GM18507 (cell line): ENCODE measurements around the gene FNBP1.

ENCODE experiments used
- DNase-seq: peaks from one replicate; pipeline ENCODE4 v3.0.0; 2011; ENCODE audit warnings: low read depth; ENCODE audit not compliant: insufficient read length; ENCODE audit errors: extremely low spot score
- FAIRE-seq: peaks from 2 replicates; lab custom pipeline; 2011; peaks lifted over from hg19 to GRCh38; lab: Jason Lieb, UNC

The FNBP1 gene

DNA sequence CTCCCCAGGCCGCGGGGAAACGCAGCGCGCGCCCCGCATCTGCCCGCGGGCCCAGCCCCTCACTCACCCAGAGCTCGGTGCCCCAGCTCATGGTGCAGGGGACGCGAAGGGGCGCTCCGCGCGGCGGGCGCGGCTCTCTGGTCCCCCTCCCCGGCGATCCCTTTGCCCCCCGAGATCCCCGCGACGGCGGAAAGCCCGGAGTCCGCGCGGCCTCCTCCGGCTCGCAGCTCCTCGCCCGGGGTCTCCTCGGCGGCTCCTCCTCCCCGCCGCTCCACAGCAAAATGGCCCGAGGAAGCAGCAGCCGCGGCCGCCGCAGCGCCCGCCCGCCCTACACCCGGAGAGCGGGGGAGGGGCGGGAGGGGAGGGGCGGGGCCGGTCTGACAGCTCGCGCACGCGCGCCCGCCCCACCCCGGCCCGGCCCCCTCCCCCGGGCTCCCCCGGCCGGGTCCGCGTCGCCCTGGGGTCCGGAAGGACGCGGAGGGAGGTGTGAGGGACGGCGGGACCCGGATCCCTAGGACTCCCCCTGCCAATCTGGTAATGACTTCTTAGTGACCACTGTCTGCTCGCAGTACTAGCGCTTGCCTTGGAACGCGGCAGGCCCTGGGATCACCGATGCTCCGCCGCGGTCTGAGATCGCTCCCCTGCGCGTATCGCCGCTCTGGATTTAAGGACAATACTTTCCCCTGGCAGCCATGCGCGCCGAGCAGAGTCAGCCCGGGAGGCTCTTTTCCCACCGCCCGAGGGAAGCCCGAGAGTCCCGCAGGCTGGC, at the start of gene FNBP1:
Gene FNBP1, minus strand, starts transcription at position 305 of the 769 bp plus-strand sequence. Its CDS starts 214 bp downstream, at position 91.
- DNase-seq (peak; percentile 72), FAIRE-seq (no peak)

DNA sequence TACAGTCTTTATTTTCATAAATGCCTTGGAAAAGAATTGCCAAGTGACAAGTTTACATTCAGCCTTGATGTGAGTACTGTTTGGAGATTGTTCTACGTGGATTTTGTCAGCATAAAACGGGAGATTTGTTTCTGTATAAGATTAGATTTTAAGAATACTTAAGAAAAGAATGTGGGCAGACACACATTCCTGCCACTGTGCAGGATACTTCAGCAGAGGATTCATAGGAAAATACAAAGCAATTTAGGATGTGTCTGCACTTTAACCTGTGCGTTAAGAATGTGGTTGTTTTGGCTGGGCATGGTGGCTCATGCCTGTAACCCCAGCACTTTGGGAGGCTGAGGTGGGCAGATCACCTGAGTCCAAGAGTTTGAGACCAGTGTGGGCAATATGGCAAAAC, 47.9 kb upstream of the FNBP1 start:
- FAIRE-seq (no peak), DNase-seq (no peak)

DNA sequence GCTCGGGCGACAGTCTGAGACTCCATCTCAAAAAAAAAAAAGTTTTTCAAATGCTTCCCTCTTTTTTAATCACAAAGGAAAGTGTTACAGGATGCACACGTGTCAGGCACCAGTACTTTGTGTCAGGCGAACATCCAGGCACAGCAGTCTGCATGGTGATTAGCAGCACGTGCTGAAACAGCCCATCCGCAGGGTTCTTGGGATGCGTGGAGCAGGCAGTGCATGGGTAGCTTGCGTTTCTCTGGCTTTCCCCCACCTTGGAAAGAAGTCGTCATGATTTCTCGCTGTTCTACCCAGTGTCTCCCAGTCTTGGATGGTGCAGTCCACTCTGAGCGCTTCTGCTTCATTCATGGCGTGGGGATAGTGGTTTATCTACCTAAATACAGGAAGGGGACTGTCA, 46.2 kb upstream of the FNBP1 start:
- FAIRE-seq: no peak
- no peak for DNase-seq

DNA sequence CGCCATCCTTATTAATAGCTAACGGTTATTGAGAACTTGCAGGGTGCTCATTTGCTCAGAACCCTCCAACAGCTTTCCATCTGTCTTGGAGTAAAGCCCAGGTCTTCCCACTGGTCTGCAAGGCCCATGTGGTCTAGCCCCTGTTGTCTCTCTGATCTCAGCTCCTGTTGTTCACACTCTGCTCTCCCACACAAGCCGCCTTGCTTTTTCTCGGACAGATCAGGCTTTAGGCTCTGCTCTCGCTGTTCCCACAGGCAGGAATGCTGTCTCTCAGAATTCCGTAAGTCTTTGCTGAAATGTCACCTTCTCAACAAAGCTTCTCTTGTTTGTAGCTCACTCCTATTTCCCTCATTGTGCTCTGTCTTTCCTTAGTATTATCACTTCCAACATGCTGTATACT, 45.1 kb upstream of the FNBP1 start:
- DNase-seq (no peak), FAIRE-seq (no peak)

DNA sequence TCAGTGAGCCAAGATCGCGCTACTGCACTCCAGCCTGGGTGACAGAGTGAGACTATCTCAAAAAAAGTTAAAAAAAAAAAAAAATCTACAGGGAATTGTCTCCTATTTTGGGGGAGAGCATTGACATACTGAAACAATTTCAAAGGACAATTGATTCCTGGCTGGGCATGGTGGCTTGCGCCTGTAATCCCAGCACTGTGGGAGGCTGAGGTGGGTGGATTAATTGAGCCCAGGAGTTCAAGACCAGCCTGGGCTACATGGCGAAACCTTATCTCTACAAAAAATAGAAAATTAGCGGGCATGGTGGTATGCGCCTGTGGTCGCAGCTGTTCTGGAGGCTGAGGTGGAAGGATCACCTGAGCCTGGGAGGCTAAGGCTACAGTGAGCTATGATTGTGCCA, 41.3 kb upstream of the FNBP1 start:
- DNase-seq (no peak), FAIRE-seq (no peak)

DNA sequence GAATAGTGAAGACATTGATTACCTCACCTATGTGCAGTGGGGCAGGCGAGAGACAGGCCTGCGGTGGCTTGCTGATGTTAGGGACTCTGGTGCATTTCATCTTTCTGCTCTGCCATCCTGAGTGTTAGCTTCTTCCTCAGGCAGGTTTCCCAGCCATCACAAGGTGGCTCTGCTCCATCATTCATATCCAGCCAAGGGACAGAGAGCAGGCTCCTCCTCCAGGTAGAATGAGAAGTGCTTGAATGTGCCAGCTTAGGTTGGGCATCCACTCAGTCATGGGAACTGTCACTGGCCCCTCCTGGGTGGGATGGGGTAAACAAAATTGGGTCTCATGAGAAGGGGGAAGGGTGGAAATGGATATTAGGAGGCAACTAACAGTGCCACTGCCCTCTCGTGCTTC, 35.6 kb upstream of the FNBP1 start:
- no peak for FAIRE-seq
- no peak for DNase-seq

DNA sequence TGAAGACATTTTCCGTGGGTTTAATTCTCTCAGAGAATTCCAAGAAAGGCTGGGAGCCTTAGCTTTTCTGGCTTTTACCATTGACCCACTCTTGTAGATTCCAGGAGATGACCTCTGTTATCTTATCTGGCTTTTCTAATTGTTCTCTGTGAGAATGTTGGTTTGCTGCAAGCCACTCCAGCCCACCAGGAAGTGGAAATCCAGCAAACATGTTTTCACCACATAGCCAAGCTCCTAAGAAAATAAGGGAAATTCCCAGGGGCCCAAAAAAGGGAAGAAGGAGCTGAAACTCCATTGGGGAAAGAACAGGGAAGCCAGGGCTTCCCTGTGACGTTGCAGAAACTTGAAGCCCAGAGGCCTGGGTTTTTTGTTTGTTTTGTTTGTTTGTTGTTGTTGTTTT, 30.4 kb upstream of the FNBP1 start:
- no peak for FAIRE-seq

DNA sequence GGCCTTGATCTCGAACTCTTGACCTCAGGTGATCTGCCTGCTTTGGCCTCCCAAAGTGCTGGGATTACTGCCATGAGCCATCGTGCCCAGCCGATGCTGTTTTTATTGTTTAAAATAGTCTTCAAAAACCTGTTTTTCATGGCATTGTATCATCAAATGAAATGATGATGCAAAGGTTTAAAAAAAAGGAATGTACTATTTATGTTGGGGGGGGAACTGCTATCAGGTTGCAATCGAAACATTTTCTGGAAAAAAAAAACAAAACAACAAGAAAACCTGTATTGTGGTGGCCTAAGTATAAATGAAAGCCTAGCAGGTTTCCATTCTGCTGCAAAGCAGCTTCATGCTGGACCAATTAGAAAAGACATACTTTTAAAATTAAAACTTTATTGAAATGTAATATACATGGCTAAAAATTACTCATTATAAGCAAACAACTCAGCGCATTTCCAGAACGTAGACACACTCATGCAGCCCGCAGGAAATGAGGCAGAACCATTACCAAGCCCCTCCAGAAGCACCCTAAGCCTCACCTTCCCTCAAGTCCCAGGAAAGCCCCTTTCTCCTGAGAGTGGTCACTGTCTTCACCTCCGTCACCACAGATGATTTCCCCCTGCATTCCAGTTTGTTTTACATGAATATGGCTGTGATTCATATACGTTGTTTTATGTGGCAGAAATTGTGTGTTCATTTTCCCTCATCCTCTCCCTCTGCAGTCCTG, 29.7 kb upstream of the FNBP1 start:
- DNase-seq (no peak), FAIRE-seq (no peak)

More for the DNA sequence above, 30.4 kb upstream of the FNBP1 start:
- no peak for DNase-seq

DNA sequence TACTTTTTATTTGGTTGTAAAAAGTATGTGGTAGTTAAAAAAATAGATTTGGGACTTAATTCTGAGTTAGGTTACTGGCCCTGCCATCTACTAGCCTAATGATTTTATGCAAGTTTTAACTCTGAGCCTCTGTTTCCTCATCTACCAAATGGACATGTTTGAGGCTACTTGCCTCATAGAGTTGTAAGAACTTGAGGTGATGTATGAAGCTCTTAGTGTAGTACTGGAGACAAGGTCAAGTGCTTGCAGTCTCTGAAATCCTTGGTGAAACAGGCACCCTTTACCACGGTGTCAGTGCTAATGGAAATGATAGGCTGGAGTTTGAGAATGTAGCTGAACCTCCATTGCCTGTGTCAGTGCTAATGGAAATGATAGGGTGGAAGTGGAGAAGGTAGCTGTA, 26.1 kb upstream of the FNBP1 start:
- FAIRE-seq (no peak), DNase-seq (no peak)

DNA sequence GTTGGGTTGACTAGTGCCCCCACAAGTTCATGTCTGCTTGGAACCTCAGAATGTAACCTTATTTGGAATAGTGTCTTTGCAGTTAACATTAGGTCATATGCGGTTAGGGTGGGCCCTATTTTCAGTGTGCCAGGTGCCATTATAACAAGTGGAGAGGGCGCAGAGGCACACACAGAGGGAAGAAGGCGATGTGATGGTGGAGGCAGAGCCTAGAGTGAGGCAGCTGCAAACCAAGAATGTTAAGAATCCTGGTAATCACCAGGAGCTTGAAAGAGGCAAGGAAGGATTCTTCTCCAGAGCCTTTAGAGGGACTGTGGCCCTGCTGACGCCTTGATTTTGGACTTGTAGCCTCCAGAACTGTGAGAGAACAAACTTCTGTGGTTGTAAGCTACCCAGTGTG, 21.6 kb upstream of the FNBP1 start:
- FAIRE-seq (no peak), DNase-seq (no peak)

DNA sequence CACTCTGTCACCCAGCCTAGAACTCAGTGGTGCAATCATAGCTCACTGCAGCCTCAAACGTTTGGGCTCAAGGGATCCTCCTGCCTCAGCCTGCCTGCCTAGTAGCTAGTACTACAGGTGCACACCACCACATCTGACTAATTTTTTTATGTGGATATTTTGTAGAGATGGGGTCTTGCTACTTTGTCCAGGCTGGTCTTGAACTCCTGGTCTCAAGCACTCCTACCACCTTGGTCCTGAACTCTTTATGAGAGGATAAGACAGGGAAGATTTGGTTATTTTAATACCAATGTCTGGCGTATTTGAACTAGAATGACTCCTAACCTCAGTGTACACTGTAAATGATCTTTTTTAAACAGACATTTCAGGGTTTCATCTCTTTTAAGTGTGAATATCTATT, 19.8 kb upstream of the FNBP1 start:
- FAIRE-seq: no peak
- no peak for DNase-seq

DNA sequence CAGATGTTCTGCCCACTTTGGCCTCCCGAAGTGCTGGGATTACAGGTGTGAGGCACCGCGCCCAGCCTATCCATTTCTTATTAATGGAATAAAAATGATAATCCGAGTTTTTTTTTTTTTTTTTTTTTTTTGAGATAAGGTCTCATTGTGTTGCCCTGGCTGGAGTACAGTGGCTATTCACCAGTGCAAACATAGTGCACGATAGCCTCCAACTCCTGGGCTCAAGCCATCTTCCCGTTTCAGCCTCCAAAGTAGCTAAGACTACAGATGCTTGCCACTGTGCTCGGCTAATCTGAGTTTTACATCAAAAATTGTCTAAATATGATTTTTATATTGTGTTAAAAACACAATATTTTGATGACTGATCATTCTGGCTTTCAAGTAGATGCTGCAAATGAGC, 17.3 kb upstream of the FNBP1 start:
- FAIRE-seq (no peak), DNase-seq (no peak)

DNA sequence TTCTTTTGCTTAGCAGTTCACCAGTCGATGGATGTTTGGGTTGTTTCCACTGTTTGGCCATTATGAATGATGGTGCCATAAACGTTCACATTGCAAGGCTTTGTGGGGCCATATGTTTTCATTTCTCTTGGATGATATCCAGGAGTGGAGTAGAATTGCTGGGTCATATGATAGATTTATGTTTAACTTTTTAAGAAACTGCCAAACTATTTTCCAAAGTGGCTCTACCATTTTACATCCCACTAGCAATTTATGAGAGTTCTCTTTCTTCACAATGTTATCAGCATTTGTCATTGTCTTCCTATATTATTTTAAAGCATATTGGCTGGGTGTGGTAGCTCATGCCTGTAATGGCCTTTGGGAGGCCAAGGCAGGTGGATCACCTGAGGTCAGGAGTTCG, 15.9 kb upstream of the FNBP1 start:
- no peak for FAIRE-seq
- DNase-seq: no peak

DNA sequence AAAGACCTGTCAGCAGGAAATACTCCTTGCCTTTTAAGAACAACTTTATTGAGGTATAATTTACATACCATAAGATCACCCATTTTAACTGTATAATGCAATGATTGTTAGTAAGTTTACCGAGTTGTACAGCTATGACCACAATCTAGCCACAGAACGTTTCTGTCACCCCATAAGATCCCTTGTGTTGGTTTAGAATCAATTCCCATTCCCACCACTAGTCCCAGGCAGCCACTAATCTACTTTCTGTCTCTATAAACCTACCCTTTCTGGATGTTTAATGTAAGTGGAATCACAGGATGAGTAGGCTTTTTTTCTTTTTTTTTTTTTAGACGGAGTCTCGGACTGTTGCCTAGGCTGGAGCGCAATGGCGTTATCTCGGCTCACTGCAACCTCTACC, 15.2 kb upstream of the FNBP1 start:
- DNase-seq (no peak), FAIRE-seq (no peak)

DNA sequence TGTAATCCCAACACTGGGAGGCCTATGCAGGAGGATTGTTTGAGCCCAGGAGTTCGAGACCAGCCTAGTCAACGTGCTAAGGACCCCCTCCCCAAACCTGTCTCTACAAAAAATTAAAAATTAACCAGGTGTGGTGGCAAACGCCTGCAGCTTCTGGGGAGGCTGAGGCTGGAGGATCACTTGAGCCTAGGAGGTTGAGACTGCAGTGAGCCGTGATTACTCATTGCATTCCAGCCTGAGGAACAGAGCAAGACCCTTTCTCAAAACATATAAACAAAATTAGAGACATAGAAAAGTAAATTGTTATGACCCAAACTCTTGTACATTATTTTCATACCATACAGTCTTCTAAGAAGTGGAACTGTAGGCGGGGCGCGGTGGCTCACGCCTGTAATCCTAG, 11.8 kb upstream of the FNBP1 start:
- FAIRE-seq (no peak), DNase-seq (no peak)

DNA sequence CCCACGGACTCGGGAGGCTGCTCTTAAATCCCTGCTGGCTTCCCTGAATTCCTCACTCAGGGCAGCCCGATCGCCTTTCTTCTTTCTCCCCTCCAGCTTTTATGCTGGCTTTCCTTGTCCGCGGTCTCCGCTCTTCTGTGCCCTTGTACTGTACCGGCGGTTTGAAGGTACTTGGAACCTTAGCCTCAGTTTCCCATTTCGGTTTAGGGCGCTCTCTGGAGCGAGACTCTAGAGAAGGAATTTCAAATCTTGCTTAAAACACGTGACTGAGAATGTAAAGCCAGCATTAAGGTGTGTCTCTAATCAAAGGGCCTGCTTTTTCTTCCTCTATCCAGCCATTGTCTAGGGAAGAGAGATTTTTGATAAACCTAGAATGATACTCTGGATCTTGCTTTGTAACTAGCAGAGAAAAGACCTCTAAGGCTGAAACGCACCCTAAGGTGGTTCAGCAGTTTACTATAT, 11.4 kb upstream of the FNBP1 start:
- FAIRE-seq (no peak), DNase-seq (no peak)

DNA sequence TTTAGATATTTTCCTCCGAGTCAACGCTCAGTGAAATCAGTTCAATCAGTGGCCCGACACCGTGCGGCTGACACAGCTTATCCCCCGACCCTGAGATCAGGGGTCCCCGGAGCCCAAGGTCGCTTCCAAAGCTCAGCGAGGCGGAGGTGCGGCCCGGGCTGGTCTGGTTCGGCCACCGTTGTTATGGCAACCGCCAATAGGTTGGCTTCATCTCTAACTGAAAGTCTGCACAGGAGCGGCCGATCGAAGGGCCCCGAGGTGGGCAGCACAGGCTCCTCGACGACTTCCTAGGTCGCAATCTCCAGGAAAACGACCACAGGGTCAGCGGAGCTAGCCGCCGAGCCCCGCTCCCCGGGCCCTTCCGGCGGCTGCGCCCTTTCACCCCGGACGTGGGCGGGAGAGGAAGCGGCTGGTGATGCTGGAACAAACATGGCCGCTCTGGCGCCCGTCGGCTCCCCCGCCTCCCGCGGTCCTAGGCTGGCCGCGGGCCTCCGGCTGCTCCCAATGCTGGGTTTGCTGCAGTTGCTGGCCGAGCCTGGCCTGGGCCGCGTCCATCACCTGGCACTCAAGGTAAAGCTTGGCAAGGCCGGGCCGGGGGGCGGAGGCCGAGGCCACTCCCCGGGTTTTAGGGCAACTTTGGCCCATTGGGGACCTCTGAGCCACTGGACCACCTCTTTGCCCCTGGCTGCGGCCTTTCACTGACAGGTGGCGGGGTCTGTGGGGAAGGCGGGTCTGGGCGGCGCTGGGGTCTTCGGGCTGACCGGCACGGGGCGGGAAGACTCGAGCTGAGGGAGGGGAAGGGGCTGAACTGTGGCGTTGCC, 10.7 kb upstream of the FNBP1 start, which contains the start of gene GPR107:
Gene GPR107, plus strand, starts transcription at position 403 of the 821 bp plus-strand sequence. Its CDS starts 27 bp downstream, at position 430.
- FAIRE-seq (peak; percentile 33), DNase-seq (peak; percentile 86)

DNA sequence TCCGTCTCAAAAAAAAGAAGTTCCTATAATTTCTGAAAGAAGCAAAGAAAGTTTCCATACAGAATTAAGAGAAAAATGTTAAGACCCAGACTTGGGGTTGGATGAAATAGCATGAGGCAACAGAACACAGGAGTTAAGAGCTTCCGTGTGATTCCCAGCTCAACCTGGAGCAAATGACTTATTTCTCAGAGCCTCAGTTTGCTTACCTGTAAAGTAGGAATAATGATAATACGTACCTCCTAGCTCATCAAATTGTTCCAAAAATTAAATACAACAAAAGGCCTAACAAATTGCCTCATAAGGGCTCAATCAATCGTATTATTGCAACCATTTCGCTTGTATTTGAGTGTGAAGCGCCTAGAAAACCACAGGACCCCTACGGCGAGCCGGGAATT, 10.1 kb upstream of the FNBP1 start:
- FAIRE-seq: no peak
- no peak for DNase-seq

DNA sequence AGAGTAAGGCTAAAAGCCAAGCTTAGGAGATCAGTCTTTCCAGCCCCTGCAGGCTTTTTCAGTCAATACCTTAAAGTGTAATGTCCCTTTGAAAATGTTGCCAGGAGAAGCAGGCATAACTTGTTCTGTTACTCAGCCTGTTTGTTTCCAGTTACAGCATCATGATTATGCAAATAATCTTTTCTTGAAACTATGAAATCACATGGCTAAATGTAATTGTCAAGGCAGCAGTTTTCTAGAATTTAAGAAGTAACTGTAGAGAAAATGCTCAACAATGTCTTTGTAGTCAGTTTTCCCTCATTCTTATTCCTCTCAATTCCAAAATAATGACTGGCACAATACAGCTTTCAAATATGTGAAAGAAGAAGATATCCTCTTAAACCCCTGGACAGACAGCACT, 8.9 kb upstream of the FNBP1 start:
- FAIRE-seq (peak; percentile 70), DNase-seq (no peak)

DNA sequence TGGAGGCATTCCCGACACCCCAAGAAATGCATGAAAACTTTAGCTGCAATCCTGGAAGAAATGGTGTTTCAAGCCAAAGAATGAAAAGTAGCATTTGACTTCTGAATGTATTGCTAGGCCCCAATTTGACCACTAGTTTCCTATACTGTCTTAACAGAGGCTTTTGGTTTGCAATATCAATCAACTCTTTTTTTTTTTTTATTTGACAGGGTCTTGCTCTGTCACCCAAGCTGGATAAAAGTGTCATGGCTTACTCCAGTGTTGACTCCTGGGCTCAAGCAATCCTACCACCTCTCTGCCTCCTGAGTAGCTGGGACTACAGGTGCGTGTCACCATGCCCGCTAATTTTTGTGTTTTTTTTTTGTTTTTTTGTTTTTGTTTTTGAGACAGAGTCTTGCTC, 7.5 kb upstream of the FNBP1 start:
- no peak for FAIRE-seq

More for the DNA sequence above, 7.5 kb upstream of the FNBP1 start:
- DNase-seq: no peak
